ENCODE results near the gene CRYBG3. TPM values are rescaled to one million over a fixed set of nuclear protein-coding genes. Genes with fewer than 3 reads are reported as not detected.

The CRYBG3 gene
- total RNA-seq, result 18.6 TPM
- long read RNA-seq, partial matches to known transcripts, result 2 of 3 reads
- long read RNA-seq, other reads (novel, unspliced or antisense), result 1 of 3 reads

DNA sequence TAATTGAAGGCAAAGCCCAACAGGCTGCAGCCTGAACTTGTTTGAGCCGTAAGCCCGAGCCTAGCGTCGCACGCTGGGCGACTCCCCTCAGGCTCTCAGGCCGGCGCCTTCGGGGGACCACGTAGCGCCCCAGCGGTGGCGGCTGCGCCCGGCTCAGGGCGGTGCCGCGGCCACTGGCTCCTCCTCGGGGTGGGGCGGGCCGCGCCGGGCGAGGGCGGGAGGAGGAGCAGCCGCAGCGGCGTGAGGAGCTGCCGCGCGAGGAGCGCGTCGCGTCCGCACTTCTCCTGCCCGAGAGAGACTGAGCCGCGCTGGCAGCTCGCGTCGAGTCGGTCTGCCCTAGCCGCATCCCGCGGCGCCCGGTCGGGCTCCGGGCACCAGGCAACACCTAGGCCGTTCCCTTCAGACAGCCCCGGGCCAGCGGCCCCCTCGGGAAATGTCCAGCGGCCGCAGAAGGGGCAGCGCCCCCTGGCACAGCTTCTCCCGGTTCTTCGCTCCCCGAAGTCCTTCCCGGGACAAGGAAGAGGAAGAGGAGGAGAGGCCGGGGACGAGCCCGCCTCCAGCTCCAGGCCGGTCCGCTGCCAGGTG, at the start of gene CRYBG3:
TSS of gene CRYBG3 (plus strand) at position 238 of the 585 bp plus-strand sequence. CDS start at position 434, 196 bp downstream.
- intact Hi-C loops (cut with DNase I), result loop anchor here (10.0 kb wide), 1 partner anchor 113 kb away; no protein-coding TSS in a partner anchor

GRCh38 chr3:97772926-97773325, 48.9 kb upstream of the CRYBG3 start:
- DNase-seq, result no peak
- intact Hi-C loops (cut with DNase I), result no loop called here
- no peak for ATAC-seq (ENCODE audit: poor library complexity)

More for the DNA sequence above, at the start of gene CRYBG3:
- DNase-seq, result peak; percentile 91
- ATAC-seq (ENCODE audit: poor library complexity), result peak; percentile 98

DNA sequence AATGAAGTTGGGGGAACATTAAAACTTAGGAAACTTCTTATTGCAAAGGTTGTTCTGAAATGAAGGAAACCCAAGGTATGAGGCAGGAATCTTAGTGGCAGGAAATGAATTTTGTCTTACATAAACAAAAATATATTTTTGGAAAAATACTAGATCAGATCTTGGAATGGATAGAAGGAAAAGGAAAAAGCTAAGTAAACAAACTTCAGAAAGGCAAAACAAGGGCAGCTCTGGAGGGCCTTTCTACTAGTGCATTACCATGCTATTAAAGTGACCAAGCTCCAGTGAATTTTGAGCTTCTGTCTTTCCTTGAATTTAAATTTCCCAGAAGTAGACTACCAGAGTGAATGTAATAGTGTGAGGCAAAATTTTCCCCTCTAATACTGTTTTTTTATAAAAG, 43.7 kb upstream of the CRYBG3 start:
- ATAC-seq (ENCODE audit: poor library complexity) (no peak), DNase-seq (no peak)
- intact Hi-C loops (cut with DNase I), result no loop called here

DNA sequence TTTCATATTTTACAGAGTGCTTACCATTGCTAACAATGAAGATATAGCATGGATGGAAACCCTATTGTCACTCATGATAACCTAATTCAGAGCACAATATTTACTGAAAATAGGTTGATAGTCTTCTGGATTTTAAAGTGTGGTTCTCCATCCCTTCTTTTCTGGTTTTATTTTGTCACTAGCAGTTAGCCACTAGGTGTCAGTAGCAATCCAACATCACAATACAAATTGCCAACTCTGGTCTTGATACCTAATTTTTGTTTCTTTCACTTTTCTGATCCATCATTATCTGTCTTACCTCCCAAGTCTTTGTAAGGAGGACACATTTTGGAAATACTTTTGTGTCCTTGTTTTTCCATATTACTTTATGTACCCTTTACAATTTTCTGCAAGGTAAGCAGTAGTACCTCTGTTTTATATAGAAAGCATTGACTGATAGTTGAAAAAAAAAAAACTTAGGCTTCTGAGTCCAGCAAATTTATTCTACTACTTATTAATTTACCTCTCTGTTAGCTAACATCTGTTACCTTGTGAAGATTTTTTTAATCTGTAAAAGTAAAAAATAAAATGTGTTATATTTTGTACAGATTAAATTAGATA, 28.3 kb upstream of the CRYBG3 start:
- ATAC-seq (ENCODE audit: poor library complexity) (peak; percentile 68), DNase-seq (no peak)
- intact Hi-C loops (cut with DNase I), result loop anchor here (2.0 kb wide), 1 partner anchor 229 kb away; no protein-coding TSS in a partner anchor

DNA sequence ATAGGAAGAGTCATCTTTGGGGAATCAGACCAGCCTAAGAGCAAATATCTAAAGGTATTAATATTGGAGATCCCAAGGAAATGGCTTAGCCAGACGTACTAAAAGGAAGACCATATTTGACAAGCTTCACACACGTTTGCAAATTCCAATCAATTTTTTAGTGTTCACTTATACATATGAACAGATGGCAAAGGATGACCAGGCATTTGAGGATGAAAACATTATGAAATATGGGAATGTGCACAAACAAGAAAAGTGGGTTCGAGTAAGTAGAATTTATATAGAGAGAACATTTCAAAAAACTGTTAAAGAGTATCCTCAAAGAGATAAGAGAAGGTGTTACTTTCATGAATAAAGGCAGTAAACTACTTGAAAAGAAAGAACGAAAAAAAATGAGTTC, 25.9 kb upstream of the CRYBG3 start:
- intact Hi-C loops (cut with DNase I), result loop anchor here (2.0 kb wide), 1 partner anchor 227 kb away; no protein-coding TSS in a partner anchor
- DNase-seq, result no peak
- ATAC-seq (ENCODE audit: poor library complexity), result no peak

DNA sequence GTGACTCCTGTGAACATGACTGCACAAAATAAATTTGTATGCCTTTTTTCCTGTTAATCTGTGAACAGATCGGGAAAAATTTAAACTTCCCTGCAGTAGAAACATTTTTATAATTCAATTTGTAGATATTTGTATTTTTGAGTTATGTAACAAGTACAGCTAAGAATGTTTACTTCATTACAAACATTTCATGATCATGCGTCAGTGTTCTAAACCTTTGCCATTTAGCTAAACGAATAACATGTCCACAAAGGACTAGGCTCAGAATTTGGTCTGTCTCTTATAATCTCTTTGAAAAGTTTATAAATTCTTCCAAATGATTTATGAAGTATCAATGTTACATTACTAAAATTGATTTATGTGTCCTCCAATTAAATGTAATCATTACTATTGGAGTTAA, 17.3 kb upstream of the CRYBG3 start:
- intact Hi-C loops (cut with DNase I), result no loop called here
- no peak for ATAC-seq (ENCODE audit: poor library complexity)
- DNase-seq, result no peak

- ATAC-seq (ENCODE audit: poor library complexity), result no peak
- no peak for DNase-seq
- intact Hi-C loops (cut with DNase I), result no loop called here
Measured at GRCh38 chr3:97810779-97811390, 10.9 kb upstream of the CRYBG3 start.

GRCh38 chr3:97815149-97815917, 6.5 kb upstream of the CRYBG3 start:
- intact Hi-C loops (cut with DNase I), result no loop called here
- no peak for ATAC-seq (ENCODE audit: poor library complexity)
- no peak for DNase-seq

DNA sequence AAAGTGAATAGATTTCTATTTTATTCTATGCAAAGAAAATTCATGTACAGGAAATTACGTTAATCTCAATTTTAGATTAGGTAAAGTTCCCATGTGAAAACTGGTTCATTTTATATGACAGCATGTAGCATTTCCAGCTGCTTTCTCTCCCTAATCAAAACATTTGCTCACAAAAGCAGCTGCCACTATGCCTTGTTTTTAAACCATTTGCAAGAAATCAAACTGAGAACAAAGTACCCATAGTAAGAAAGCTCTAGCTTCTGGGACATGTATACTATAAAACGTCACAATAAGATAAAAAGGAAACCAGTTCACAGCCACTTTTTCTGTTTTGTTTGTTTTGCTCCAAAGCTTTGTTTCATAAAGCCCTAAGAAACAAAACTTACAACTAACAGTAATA, 5.0 kb upstream of the CRYBG3 start:
- DNase-seq (no peak), ATAC-seq (ENCODE audit: poor library complexity) (no peak)
- intact Hi-C loops (cut with DNase I), result no loop called here

- no peak for DNase-seq
- ATAC-seq (ENCODE audit: poor library complexity), result no peak
- intact Hi-C loops (cut with DNase I), result no loop called here
Measured at GRCh38 chr3:97817965-97818364, 3.8 kb upstream of the CRYBG3 start.

- no peak for ATAC-seq (ENCODE audit: poor library complexity)
- intact Hi-C loops (cut with DNase I), result loop anchor here (10.0 kb wide), 1 partner anchor 114 kb away; no protein-coding TSS in a partner anchor
- no peak for DNase-seq
Measured at GRCh38 chr3:97820780-97821179, 1.0 kb upstream of the CRYBG3 start.

DNA sequence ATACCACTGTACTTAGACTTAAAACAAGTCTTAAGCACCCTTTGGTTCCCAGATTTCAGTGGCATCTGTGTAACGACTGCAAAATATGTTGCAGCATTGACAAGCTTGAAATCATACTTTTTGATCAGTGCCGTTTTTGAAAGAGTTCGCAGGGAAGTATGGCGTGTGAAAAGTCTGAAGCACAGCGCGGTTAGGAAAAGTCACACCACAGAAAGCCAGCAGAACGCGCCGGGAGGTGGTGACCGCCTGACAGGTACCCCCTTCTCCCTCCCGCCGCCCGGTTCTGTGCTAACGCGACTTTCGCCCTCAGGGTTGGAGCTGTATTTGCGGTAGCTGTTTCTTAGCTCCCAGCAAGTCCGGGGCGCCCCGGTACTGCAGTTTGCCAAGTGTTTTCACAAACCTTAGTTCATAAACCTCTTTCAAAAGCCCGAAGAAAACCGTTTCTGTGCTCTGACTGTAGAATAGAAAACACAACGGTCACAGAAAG, 481 bp upstream of the CRYBG3 start:
- ATAC-seq (ENCODE audit: poor library complexity) (peak; percentile 26), DNase-seq (peak; percentile 70)
- intact Hi-C loops (cut with DNase I), result loop anchor here (10.0 kb wide), 1 partner anchor 113 kb away; no protein-coding TSS in a partner anchor

- intact Hi-C loops (cut with DNase I), result loop anchor here (10.0 kb wide), 1 partner anchor 112 kb away; no protein-coding TSS in a partner anchor
- ATAC-seq (ENCODE audit: poor library complexity) (peak; percentile 66), DNase-seq (peak; percentile 74)
Measured at GRCh38 chr3:97822359-97822775, 556 bp downstream of the CRYBG3 start.

- intact Hi-C loops (cut with DNase I), result loop anchor here (10.0 kb wide), 1 partner anchor 111 kb away; no protein-coding TSS in a partner anchor
- ATAC-seq (ENCODE audit: poor library complexity), result peak; percentile 23
- peak; percentile 51 for DNase-seq
Measured at GRCh38 chr3:97823046-97824004, 1.5 kb downstream of the CRYBG3 start.

DNA sequence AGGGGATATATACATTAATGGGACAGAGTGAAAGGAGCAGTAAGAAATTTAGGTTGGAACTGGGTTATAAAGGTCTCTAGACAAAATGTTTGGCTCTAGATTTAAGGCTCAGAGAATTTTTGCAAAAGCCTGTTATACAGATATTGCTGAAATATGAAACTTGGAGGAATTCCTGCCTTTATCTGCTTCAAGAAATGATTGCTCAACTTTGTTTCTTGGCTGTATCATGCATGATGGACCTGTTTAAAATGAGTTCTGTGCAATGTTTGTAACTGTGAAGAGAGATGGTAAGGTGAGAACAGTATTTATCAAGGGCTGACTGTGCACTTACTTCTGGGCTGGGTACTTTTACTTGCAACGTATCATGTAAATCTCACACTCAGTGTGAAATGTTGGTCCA, 3.3 kb downstream of the CRYBG3 start:
- DNase-seq (no peak), ATAC-seq (ENCODE audit: poor library complexity) (no peak)
- intact Hi-C loops (cut with DNase I), result loop anchor here (10.0 kb wide), 1 partner anchor 110 kb away; no protein-coding TSS in a partner anchor

DNA sequence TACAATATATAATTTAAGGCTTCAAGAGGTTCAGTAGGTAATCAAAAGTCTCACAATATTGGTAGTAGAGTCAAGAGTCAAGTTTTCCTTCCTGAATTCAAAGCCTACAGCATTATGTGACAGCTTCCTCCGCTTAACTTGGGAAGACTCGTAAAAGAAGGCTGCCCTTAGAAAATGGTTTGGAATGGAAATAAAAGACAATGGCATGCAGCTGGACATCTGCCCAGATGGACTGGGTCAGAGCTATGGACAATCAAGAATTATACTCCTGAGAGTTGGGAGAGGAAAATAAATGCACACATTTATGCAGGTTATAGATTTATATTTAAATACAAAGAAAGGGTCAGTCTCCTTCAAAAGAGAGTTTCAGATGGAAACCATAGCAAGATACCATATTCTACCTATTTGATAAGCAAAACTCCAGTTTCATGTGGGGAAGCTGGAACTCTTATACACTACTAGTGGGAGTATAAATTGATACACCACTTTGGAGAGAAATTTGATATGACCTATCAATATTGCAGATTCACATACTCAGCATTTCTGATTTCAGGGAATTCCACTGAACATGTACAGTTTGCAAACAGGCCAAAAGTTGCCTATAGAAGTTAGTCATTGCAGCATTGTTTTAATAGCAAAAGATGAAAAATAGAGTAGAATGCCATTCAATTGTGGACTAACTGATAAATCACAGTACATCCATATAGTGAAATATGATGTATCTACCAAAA, 6.1 kb downstream of the CRYBG3 start:
- DNase-seq (no peak), ATAC-seq (ENCODE audit: poor library complexity) (no peak)
- intact Hi-C loops (cut with DNase I), result loop anchor here (10.0 kb wide), 1 partner anchor 107 kb away; no protein-coding TSS in a partner anchor

- DNase-seq (no peak), ATAC-seq (ENCODE audit: poor library complexity) (no peak)
- intact Hi-C loops (cut with DNase I), result loop anchor here (10.0 kb wide), 1 partner anchor 106 kb away; no protein-coding TSS in a partner anchor
Measured at GRCh38 chr3:97829198-97829597, 7.4 kb downstream of the CRYBG3 start.
